ENCODE measurements around the gene RTN1.
"Not testable (repeated sequence)": the region's sequence is repeated elsewhere in the genome, so short reads cannot be mapped to it uniquely, and the experiment has no call there.

Gene RTN1

DNA sequence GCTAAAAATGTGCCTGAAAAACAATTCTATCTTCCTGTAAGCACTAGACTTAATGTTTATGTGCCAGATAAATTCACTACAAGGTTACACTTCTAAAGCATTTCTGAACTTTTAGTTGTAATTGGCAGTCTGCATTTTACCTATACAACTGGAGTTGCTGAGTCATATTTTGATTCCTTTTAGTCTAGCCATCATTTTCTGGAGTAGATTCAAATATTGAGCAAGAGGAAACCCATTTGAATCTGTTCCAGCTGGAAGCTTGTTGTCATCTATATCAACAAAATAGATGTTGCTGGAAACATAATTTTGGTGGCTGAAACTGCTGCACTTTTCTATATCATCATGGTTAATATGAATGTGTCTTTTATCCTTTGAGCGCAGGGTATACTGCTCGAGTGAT is 171.8 kb downstream of the RTN1 start:
- DNase-seq = no peak

- no peak for DNase-seq
Observed at GRCh38 chr14:59695198-59695597, 175.4 kb downstream of the RTN1 start.

- no peak for DNase-seq
Observed at GRCh38 chr14:59691266-59691665, 179.3 kb downstream of the RTN1 start.

DNA sequence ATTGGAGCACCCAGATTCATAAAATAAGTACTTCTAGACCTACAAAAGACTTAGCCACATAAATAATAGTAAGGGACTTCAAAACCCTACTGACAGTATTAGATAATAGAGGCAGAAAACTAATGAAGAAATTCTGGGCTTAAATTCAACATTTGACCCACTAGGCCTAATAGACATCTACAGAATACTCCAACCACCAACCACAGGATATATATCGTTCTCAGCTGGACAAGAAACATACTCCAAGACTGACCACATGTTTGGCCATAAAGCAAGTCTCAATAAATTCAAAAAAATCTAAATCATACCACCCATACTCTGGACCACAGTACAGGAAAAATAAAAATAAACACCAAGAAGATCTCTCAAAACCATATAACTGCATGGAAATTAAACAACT is 180.2 kb downstream of the RTN1 start:
- DNase-seq = no peak

GRCh38 chr14:59688224-59689170 is 182.1 kb downstream of the RTN1 start:
- DNase-seq = peak in 1 of 2 donors; percentile 4

DNA sequence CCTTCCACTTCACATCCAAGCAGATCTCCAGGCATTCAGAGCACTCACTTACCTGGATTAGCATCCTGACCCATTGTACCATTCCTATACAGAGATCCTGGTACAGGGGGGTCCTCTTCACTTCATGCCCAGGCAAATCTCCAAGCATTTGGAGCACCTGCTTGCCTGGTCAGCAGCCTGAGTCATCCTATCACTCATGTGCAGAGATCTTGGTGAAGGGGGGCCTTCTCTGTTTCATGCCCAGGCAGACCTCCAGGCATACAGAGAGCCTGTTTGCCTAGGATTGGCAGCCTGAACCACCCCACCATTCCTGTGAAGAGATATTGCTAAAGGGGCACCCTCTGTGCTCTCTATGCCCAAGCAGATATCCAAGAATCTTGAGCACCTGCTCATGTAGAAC is 182.9 kb downstream of the RTN1 start:
- DNase-seq = no peak

DNA sequence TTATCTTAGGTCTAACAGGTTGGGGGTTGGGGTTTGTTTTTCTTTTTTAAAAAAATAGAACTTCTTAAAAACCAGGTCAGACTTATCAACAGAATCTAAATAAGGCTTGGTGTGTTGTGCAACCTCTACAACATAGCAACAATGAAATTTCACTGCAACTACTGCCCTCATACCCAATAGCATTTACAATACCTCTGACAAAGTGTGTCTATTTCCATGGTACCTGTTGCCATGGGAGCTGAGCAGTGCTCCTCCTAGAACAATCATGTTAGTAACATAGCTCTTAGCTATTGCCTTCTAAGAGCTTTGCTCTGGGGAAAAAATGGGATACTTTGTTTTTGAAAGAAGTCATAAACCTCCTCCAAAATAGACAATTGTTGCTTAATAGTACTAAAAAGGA is 190.7 kb downstream of the RTN1 start:
- no peak for DNase-seq

- no peak for DNase-seq
Observed at GRCh38 chr14:59678352-59678751, 192.2 kb downstream of the RTN1 start.

- no peak for DNase-seq
Observed at GRCh38 chr14:59677771-59678231, 192.8 kb downstream of the RTN1 start.

- DNase-seq = no peak
Observed at GRCh38 chr14:59675394-59675793, 195.2 kb downstream of the RTN1 start.

GRCh38 chr14:59664741-59665140 is 205.8 kb downstream of the RTN1 start:
- no peak for DNase-seq

GRCh38 chr14:59657769-59658168 is 212.8 kb downstream of the RTN1 start:
- DNase-seq = no peak

DNA sequence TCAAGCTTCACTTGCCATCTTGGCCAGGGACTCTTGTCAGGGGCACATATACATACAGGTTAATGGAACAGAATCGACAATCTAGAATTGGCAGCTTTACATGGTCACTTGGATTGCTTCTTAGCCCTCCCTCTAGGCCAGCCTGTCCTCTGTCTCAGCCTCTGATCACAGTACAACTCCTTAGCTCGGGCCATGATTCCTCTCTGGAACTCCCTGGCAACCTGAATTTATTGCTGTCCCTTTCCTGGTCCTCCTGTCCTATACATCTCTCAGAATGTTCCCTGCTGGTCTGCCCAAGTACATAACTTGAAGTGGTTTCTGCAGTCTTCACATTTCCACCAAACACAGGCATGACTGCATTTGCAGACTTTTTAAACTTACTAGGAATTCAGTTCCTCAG is 214.1 kb downstream of the RTN1 start:
- DNase-seq = no peak

DNA sequence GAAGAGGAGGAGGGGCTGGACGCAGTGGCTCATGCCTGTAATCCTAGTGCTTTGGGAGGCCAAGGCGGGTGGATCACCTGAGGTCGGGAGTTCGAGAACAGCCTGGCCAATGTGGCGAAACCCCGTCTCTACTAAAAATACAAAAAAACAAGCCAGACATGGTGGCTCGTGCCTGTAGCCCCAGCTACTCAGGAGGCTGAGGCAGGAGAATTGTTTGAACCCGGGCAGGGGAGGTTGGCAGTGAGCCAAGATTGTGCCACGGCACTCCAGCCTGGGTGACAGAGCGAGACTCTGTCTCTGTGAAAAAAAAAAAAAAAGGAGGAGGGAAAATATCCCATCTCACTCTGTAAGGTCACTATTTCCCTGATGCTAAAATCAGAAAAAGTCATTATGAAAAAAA is 216.4 kb downstream of the RTN1 start:
- not testable (repeated sequence) for DNase-seq

- not testable (repeated sequence) for DNase-seq
Observed at GRCh38 chr14:59646832-59647231, 223.7 kb downstream of the RTN1 start.

DNA sequence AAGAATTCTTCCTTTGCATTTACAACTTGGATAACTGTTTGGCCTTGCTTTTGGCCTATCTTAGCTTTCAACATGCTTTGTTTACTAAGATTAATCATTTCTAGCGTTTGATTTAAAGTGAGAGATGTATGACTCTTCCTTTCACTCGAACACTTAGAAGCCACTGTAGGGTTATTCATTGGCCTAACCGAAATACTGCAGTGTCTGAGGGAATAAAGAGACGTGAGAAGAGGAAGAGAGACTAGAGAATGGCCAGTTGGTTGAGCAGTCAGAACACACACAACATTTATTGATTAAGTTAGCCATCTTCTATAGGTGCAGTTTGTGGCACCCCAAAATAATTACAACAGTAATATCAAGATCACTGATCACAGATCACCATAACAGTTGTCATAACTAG is 231.7 kb downstream of the RTN1 start:
- no peak for DNase-seq

GRCh38 chr14:59634617-59635016 is 236.0 kb downstream of the RTN1 start:
- DNase-seq = no peak

- no peak for DNase-seq
Observed at GRCh38 chr14:59633486-59633885, 237.1 kb downstream of the RTN1 start.

GRCh38 chr14:59632381-59632780 is 238.2 kb downstream of the RTN1 start:
- no peak for DNase-seq

GRCh38 chr14:59631237-59631636 is 239.3 kb downstream of the RTN1 start:
- no peak for DNase-seq

- DNase-seq = no peak
Observed at GRCh38 chr14:59630288-59630963, 240.2 kb downstream of the RTN1 start.

DNA sequence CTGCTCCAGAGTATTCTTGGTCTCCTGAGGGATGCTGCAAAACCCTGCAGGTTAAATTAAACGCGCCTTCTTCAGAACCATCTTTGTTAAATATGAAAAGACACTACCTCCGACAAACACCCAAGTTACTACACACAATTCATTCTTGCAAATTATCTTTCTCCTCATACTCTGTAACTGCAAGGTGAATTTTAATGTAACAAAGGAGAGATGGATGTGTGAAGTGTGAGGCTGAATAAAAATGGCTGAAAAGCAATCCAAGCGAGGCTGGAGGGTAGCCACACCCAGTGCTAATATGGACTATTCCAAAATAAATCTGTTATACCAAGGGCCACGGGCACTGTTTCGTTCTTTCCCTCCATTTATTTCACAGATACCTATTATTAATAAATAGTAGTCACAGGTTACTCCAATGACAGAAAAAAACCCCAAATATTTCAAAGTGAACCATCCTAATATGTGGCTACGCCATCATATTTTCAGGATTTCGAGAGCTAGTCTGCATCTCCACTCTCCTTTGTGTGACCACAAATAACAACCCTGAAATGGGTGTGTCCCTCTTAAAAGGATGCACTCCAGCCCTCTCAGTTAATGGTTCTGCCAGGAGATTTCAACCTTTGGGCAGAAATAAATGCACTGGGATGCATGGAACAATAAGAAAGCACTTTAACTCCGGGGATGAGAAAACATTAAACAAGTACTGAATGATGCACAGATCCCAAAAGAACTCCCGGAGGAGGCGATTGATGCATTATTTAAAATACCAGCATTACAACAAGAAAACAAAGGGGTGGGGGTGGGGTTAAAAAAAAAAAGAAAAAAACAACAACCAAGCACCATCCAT is 240.9 kb downstream of the RTN1 start:
- DNase-seq = no peak

DNA sequence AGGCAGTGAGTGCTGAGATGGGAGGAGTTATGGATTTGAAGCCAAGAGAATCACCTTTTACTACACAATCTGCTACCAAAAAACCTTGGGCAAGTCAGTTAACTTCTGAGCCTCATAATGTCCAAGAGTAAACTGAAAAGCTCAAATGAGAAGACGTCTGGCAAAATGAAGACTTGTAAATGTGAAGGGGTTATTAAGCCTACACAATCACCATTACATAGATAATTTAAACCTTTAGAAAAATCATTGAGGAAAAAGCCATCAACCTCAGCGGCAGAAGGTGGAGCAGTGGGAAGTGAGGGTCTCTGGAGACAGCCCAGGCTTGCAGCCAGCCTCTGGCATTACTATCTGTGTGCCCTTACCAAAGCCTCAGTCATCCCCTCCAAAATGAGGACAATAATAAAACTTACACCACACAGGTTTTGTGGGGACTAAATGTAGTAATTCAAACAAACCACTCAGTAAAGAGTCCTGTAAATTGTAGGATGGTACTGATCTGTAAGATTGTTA is 243.5 kb downstream of the RTN1 start:
- no peak for DNase-seq

All from bone marrow (tissue), 2 donors.